IPS DF 6.9 (cell line): Measurements from ENCODE around the gene AK9.
A peak's percentile ranks its signal among the peaks of the same experiment; 100 is the strongest.

ENCODE experiments used
- DNase-seq: peaks from one replicate; pipeline ENCODE4 v3.0.0-alpha.2; 2013; ENCODE audit warnings: low read depth, low spot score
- H3K27ac ChIP-seq: one replicate; pipeline ENCODE4 v1.5.1; 2013; ENCODE audit warnings: low read length, control low read depth
- H3K27me3 ChIP-seq: 2 replicates; pipeline ENCODE4 v1.6.1; 2013; ENCODE audit warnings: mild to moderate bottlenecking, low read length; ENCODE audit not compliant: control insufficient read depth, insufficient read depth
- H3K36me3 ChIP-seq: 2 replicates; pipeline ENCODE4 v1.6.1; 2013; ENCODE audit warnings: low read length; ENCODE audit not compliant: control insufficient read depth, insufficient read depth
- H3K4me1 ChIP-seq: 2 replicates; pipeline ENCODE4 v1.6.1; 2013; ENCODE audit warnings: low read length; ENCODE audit not compliant: control insufficient read depth, insufficient read depth
- H3K4me3 ChIP-seq: 2 replicates; pipeline ENCODE4 v1.5.1; 2013; ENCODE audit warnings: mild to moderate bottlenecking, low read length
- H3K9me3 ChIP-seq: 2 replicates; pipeline ENCODE4 v1.6.1; 2013; ENCODE audit warnings: low read length, inconsistent platforms; ENCODE audit not compliant: control insufficient read depth, insufficient read depth
- WGBS: extraction: QIAGEN DNeasy Blood & Tissue Kit; methylation state at CpG from one replicate; pipeline ENCODE4 v1.1.7; 2013; ENCODE audit warnings: mixed read lengths, missing lambda C conversion rate; ENCODE audit not compliant: insufficient read length, insufficient coverage; 5-methylcytosine and 5-hydroxymethylcytosine counted together

AK9 gene

DNA sequence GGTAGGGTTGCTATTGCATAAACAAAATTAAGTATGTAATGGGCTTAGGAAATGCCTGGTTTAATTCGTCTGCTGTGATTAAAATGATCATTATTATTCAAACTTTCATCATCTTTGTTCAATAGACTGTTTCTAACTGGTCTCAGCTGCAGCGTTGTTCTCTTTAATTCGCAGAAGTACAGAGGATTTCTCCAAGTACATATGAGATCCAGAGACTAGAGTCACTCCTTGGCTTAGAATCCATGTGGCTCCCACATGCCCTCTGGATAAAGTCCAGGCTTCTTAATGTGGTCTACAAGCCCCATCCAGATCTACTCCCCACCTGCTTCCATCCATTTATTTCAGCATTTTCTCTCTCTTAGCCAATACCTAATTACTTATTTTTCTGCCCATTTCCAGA, 206.9 kb downstream of the AK9 start:
- no peak overlapping the region for H3K4me3 ChIP-seq
- H3K4me1 ChIP-seq, result peaks cover 6% of the 10 kb centered on the region; the same call in 1 of the 2 replicates
- no peak overlapping the region for H3K27ac ChIP-seq
- H3K9me3 ChIP-seq, result no peaks in the 10 kb centered on the region
- DNase-seq, result no peak
- H3K27me3 ChIP-seq, result no peaks in the 10 kb centered on the region
- H3K36me3 ChIP-seq, result no peaks in the 10 kb centered on the region; the same call in 1 of the 2 replicates
- no CpG with 5 or more reads among the region's 3 CpGs for WGBS

GRCh38 chr6:109483735-109484057, 207.3 kb downstream of the AK9 start:
- Histone ChIP-seq H3K9me3 (no peaks in the 10 kb centered on the region), H3K4me3 (peak overlapping the region; percentile 38; the same call in 1 of the 2 replicates), H3K27ac (no peak overlapping the region), H3K36me3 (no peaks in the 10 kb centered on the region; the same call in 1 of the 2 replicates), H3K27me3 (no peaks in the 10 kb centered on the region), H3K4me1 (peaks cover 6% of the 10 kb centered on the region; the same call in 1 of the 2 replicates)
- WGBS, result no CpG with 5 or more reads among the region's 6 CpGs
- no peak for DNase-seq

- peak; percentile 52 for DNase-seq
- Histone ChIP-seq H3K27ac (no peak within 1 kb of the TSS), H3K27me3 (no peaks in the 10 kb centered on the region), H3K9me3 (no peaks in the 10 kb centered on the region), H3K4me1 (peaks cover 6% of the 10 kb centered on the region; the same call in 1 of the 2 replicates), H3K36me3 (no peaks in the 10 kb centered on the region; the same call in 1 of the 2 replicates), H3K4me3 (peak within 1 kb of the TSS; percentile 99)
- no CpG with 5 or more reads among the region's 97 CpGs for WGBS
Observed at GRCh38 chr6:109482905-109483734, 207.9 kb downstream of the AK9 start, which contains the start of gene ZBTB24. Gene ZBTB24, minus strand, starts transcription at chr6:109483219. Its CDS starts 1,193 bp downstream, at chr6:109482026.

DNA sequence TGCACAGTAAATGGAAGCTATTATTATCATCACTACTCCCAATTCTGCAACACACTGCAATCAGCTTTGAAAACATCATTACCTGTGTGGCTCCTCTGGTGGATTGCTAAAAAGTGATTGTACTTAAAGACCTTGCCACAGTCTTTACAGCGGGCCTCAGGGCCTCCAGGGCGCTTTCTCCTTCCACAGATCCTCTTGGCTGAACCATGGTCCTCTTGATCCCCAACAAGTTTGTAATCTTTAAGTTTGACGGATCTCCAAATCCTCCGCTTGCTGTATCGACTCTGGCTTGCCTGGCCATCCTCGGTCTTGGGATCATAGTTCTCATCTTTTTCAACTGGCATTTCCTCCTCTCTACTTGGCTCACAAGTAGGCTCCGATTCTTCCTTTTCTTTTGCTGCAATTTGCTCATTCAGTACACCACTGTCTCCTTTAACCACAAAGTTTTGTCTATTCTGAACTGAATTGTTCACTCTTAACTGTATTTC, 210.0 kb downstream of the AK9 start:
- no CpG with 5 or more reads among the region's 7 CpGs for WGBS
- H3K9me3 ChIP-seq, result no peaks in the 10 kb centered on the region
- no peak overlapping the region for H3K27ac ChIP-seq
- peaks cover 8% of the 10 kb centered on the region; the same call in 1 of the 2 replicates for H3K4me1 ChIP-seq
- no peaks in the 10 kb centered on the region for H3K27me3 ChIP-seq
- no peak overlapping the region for H3K4me3 ChIP-seq
- DNase-seq, result no peak
- H3K36me3 ChIP-seq, result no peaks in the 10 kb centered on the region; the same call in 1 of the 2 replicates

GRCh38 chr6:109478841-109479624, 212.0 kb downstream of the AK9 start:
- no CpG with 5 or more reads among the region's 5 CpGs for WGBS
- Histone ChIP-seq H3K9me3 (no peaks in the 10 kb centered on the region), H3K4me1 (peaks cover 6% of the 10 kb centered on the region; the same call in 1 of the 2 replicates), H3K4me3 (no peak overlapping the region), H3K27me3 (no peaks in the 10 kb centered on the region), H3K27ac (no peak overlapping the region), H3K36me3 (peaks cover 6% of the 10 kb centered on the region)
- DNase-seq, result no peak

DNA sequence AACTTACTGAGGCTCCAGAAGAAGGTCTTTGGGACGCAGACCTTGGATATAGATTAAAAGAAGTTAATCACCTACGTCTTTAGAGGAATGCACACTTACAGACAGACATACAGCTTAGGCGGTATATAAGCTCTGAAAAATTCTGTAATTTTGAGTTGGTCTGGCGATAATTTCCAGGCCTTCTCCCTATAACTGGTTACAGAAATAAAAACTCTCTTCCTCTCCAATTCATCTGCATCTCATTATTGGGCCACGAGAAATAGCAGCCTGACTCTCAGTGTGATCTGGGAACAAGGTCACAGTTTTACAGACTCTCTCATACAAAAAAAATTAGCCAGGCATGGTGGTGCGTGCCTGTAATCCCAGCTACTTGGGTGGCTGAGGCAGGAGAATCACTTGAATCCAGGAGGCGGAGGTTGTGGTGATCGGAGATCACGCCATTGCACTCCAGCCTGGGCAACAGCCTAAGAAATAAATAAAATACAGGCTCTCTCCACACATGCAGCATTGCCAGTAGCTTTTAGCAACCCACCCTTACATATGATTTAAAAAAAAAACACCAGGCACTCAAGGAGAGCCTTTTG, 212.7 kb downstream of the AK9 start:
- Histone ChIP-seq H3K36me3 (peaks cover 12% of the 10 kb centered on the region), H3K27me3 (no peaks in the 10 kb centered on the region), H3K4me3 (no peak overlapping the region), H3K27ac (no peak overlapping the region), H3K4me1 (peaks cover 6% of the 10 kb centered on the region; the same call in 1 of the 2 replicates), H3K9me3 (no peaks in the 10 kb centered on the region)
- no CpG with 5 or more reads among the region's 9 CpGs for WGBS
- no peak for DNase-seq

GRCh38 chr6:109477725-109478124, 213.3 kb downstream of the AK9 start:
- no peak for DNase-seq
- H3K36me3 ChIP-seq, result peaks cover 16% of the 10 kb centered on the region
- H3K27me3 ChIP-seq, result no peaks in the 10 kb centered on the region
- H3K4me1 ChIP-seq, result peaks cover 6% of the 10 kb centered on the region; the same call in 1 of the 2 replicates
- H3K27ac ChIP-seq, result no peak overlapping the region
- H3K9me3 ChIP-seq, result no peaks in the 10 kb centered on the region
- no CpG with 5 or more reads among the region's 2 CpGs for WGBS
- H3K4me3 ChIP-seq, result no peak overlapping the region

- Histone ChIP-seq H3K27me3 (no peaks in the 10 kb centered on the region), H3K4me1 (peaks cover 6% of the 10 kb centered on the region; the same call in 1 of the 2 replicates), H3K4me3 (no peak overlapping the region), H3K36me3 (peaks cover 21% of the 10 kb centered on the region), H3K27ac (no peak overlapping the region), H3K9me3 (no peaks in the 10 kb centered on the region)
- no CpG with 5 or more reads among the region's 2 CpGs for WGBS
- no peak for DNase-seq
Observed at GRCh38 chr6:109477184-109477583, 213.8 kb downstream of the AK9 start.

DNA sequence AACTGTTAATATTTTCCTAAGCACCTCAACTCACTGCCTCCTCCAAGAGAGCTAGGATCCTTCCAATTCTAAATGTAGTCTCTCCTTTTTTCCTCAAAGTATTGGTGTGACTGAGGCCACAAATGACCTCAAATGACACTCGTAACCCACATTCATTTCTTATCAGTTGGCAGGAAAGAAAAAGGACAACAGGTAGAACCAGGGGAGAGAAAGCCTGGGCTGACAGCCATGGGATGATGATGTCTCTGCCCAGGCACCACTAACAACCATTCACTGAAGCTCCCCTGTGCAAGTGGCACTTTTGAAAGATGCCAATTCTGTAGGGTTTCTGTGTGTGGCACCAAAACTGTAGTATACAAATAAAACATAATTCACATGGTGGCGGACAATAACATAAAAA, 215.4 kb downstream of the AK9 start:
- H3K27ac ChIP-seq, result no peak overlapping the region
- no peak overlapping the region for H3K4me3 ChIP-seq
- H3K36me3 ChIP-seq, result peaks cover 34% of the 10 kb centered on the region
- WGBS, result no CpG with 5 or more reads among the region's 2 CpGs
- H3K27me3 ChIP-seq, result no peaks in the 10 kb centered on the region
- H3K9me3 ChIP-seq, result no peaks in the 10 kb centered on the region
- peaks cover 2% of the 10 kb centered on the region; the same call in 1 of the 2 replicates for H3K4me1 ChIP-seq
- DNase-seq, result no peak

DNA sequence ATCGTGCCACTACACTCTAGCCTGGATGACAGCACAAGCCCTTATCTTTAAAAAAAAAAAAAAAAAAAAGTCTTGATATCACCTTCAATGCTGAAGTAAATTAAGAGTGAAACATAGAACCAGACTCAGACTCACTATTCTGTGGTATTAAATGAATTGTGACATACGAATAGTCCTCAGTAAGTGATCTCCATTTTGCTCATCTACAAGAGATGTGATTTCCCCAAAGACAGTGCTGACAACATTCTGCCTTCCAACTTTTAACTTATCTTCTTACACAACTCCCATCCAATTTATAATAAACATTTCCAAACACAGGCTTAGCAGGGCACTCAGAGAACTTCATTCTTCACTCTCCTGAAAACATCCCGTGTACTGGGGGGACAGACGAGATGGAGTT, 216.0 kb downstream of the AK9 start:
- H3K9me3 ChIP-seq, result no peaks in the 10 kb centered on the region
- H3K27ac ChIP-seq, result no peak overlapping the region
- no CpG with 5 or more reads among the region's 4 CpGs for WGBS
- H3K36me3 ChIP-seq, result peaks cover 37% of the 10 kb centered on the region
- DNase-seq, result no peak
- peaks cover 2% of the 10 kb centered on the region; the same call in 1 of the 2 replicates for H3K4me1 ChIP-seq
- H3K4me3 ChIP-seq, result no peak overlapping the region
- H3K27me3 ChIP-seq, result no peaks in the 10 kb centered on the region
